Activated CD8-positive, alpha-beta memory T cell treated with anti-CD3 and anti-CD28 coated beads, Interleukin-2, amount 50 U/mL, for 24 hours (primary cell): ENCODE data around the gene GLTP.
"Not testable (repeated sequence)": the region's sequence is repeated elsewhere in the genome, so short reads cannot be mapped to it uniquely, and the experiment has no call there.

Experiments
- DNase-seq: peaks from one replicate; pipeline ENCODE4 v3.0.0-alpha.2; 2020; ENCODE audit errors: extremely low read depth

The GLTP gene

GRCh38 chr12:109902891-109903418, 22.6 kb upstream of the GLTP start:
- DNase-seq, result no peak

DNA sequence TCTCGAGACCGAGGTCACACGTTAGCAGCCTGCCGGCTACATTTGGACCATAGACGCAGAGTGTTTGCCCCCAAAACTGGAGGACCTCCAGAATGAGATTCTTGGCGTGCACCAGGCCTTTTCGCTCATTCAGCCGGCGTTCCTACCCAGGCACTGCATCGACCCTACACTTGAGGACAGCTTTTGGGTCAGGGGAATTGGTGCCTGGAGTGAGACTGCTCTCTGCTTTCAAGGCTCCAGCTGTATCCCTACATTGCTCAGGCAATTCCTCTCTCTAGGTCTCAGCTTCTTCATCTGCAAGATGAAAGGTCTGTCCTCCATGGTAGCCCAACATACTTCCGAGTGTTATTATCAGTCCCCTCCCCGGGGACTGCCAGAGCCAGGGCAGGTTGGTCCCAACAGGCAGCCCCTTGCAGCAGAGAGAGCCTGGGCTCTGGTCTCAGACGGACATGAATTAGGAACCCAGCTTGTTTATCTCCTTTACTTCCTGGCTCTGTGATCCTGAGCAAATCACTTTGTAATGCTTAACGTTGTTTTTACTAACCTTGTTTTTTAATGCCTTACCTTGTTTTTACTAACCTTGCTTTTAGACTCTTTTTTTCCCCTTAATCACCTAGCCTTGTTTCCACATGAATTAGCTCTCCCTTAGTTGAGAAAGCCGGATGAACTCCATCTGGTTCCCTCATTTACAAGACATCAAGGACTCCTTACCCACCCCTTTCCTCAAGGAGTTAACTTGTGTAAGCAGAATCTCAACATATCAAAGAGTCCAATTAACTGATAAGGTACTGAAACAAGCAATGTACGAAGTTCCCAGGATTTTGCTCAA, 20.6 kb upstream of the GLTP start:
- no peak for DNase-seq

DNA sequence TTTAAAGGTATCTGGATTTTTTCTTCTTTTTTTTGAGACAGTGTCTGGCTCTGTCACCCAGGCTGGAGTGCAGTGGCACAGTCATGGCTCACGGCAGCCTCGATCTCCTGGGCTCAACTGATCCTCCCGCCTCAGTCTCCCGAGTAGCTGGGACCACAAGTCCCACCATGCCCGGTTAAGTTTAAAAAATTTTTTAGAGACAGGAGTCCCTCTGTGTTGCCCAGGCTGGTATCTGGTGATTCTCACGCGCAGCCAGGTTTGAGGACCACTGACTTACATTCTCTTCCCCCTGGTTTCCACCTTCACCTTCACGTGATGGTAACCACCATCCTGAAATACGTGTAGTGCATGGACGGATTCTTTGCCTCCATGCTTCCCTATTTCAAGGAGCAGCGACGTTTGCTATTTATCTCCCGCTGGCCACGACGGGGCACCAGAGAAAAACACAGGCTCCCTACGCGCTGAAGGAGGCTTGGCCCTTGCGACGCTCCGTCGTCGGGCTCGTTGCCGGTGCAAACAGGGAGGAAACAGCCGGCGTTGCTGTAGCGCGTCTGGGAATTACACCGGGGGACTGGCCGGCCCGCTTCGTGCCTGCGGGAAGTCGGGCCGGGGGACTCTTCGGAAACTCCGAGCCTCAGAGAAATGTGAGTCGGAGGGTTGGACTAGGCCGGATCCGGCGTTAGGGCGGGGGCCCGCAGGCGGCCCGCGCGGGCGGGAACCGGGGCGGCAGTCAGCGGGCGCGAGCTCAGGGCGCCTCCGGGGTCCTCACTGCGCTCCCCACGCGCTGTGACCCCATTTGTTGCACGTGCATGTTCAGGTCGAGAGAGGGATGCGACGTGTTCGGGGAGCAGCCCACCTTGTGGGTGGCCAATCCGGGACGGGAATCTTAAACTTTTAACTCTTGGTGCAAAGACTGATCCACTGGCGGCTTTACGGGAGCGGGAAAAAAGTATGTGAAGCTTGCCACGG, 19.7 kb upstream of the GLTP start, which contains the start of gene TCHP:
TCHP (plus strand) TSS at position 492 of the 969 bp plus-strand sequence. CDS start 2,753 bp downstream, outside the sequence.
- peak; percentile 44 for DNase-seq

DNA sequence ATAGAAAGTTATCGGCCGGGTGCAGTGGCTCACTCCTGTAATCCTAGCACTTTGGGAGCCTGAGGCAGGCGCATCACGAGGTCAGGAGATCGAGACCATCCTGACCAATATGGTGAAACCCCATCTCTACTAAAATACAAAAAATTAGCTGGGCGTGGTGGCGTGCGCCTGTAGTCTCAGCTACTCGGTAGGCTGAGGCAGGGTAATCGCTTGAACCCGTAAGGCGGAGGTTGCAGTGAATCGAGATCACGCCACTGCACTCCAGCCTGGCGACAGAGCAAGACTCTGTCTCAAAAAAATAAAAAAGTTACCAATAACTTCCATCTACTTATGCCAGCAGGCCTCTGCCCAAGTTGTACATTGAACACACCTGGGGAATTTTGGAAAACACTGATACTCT, 19.0 kb upstream of the GLTP start:
- not testable (repeated sequence) for DNase-seq

- no peak for DNase-seq
Measured at GRCh38 chr12:109897029-109897428, 16.7 kb upstream of the GLTP start.

GRCh38 chr12:109896188-109896587, 15.8 kb upstream of the GLTP start:
- no peak for DNase-seq

DNA sequence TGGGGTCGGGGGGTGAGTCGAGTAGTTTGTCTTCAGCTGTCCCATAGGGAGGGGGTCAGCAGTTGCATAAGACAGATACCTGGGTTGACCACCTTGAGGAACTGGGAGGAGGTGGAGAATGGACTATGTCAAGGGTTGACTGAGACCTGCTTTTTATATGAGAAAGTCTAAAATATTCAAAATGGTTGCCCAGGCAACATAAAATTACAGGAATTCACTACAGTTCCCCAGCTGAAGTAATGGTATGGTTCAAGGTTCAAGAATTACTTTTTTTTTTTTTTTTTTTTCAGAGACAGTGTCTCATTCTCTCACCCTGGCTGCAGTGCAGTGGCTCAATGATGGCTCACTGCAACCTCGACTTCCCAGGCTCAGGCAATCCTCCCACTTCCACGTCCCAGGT, 14.6 kb upstream of the GLTP start:
- no peak for DNase-seq

GRCh38 chr12:109893261-109893995, 13.1 kb upstream of the GLTP start:
- DNase-seq, result no peak

DNA sequence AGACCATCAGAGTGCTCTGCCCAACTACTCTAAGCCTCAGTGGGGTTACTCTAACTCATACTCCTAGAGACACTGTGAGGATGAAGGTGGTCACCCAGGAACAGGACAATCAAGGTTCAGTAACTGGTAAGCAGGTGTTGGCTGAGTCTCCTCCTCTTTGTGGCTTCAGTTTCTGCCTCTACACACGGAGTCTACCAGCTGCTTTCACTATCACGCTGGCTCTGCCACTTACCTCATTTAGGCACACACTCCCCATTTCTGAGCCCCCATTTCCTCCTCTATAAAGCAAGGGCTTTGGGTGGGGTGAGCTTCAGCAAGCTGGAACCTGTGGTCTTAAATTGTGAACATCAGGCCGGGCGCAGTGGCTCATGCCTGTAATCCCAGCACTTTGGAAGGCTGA, 12.4 kb upstream of the GLTP start:
- no peak for DNase-seq

DNA sequence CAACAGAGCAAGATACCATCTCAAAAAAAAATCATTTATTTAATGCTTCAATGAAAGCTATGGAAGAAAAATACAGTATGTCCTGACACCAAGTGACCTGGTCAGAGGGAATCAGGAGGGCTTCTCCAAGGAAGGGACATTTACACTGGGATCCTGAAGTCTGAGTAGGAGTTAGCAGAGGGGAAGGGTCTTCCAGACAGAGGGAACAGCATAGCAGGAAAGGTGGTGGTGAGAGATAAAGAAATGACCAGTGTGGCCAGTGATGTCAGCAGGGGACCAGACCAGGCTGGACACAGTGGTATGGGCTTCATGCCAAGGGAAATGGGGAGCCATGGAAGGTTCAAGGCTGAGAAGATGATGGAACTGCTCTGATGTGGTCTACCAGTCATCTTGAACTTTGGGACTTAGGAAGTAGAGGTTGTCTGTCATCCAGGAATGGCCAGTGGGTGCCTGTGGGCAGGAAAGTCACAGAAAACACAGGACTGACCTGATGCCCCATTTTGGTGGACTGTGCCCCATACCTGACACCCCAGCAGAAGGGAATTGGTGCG, 11.9 kb upstream of the GLTP start:
- no peak for DNase-seq

- DNase-seq, result not testable (repeated sequence)
Measured at GRCh38 chr12:109891731-109892130, 11.4 kb upstream of the GLTP start.

DNA sequence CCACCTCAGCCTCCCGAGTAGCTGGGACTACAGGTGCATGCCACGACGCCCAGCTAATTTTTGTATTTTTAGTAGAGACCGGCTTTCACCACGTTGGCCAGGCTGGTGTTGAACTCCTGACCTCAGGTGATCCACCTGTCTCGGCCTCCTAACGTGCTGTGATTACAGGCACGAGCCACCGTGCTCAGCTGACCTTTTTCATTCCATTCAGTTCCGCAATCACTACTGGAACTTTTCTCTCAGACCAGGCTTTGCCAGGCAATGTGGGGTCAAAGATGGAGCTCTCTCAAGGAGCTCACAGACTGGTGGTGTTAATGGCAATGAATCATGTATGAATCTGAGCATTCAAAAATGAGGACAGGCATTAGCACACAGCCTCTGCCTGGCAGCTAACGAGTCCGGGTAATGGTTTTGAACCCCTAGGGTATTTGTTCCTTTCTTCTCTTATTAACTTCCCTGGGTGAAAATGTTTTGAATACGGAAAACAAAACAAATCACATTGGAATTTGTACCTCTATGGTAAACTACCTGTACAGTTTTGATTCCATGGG, 10.4 kb upstream of the GLTP start:
- DNase-seq, result no peak

DNA sequence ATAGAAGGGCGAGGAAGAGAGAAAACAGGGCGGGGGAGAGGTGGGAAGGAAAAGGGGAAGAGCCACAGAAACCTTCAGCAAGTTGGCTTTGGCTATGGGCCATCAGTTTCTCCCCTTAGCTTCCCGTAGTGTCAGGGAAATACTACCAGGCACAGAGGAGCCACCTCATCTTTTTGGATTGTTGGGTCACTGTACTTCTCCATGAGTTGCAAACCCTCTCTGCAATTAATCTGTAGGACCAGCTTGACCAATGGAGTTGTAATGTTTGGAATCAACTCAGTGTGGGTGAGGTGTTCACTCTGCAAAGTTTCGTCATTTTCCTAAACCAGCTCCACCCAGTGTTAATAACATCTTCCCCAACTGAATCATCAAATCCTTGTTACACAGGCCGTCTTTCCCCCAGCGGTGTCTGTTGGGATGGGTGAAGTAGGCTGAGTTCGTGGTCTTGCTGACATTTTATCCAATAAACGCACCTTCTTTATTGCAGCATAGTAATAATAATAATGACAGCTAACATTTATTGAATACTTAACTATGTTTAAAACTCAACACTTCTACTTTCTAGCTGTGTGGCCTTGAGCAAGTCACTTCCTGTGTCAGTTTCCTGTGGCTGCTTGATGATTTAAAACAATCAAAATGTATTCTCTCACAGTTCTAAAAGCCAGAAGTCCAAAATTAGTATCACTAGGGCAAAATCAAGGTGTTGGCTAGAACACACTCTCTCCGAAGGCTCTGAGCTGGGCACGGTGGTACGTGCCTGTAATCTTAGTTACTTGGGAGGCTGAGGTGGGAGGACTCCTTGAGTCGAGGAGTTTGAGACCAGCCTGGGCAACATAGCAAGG, 8.1 kb upstream of the GLTP start:
- DNase-seq, result no peak

- no peak for DNase-seq
Measured at GRCh38 chr12:109885616-109886015, 5.3 kb upstream of the GLTP start.

GRCh38 chr12:109883461-109883860, 3.1 kb upstream of the GLTP start:
- no peak for DNase-seq

GRCh38 chr12:109881752-109882151, 1.4 kb upstream of the GLTP start:
- no peak for DNase-seq

- no peak for DNase-seq
Measured at GRCh38 chr12:109880938-109881337, 597 bp upstream of the GLTP start.

- DNase-seq, result no peak
Measured at GRCh38 chr12:109879351-109880042, 844 bp downstream of the GLTP start.

DNA sequence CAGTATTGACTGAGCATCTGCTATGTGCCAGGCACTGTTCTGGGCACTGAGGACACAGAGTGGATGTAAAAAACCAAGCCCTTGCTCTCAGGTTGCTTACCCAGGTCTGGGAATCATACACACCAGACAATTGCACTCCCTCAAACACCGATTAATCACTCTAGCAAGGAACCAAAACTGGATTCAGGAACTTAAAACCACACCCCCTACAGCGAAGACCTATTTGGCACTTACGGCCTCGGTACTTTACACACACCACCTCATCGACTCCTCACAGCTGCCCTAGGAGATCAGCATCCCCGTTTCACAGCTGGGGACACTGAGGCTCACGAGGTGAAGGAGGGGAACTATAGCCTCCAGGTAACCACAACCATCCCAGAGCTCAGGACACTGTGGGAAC, 1.6 kb downstream of the GLTP start:
- DNase-seq, result no peak

- no peak for DNase-seq
Measured at GRCh38 chr12:109878247-109878625, 2.1 kb downstream of the GLTP start.
